Epithelial cell of esophagus (primary cell): ENCODE results near the gene UQCR10.

ENCODE experiments used
- DNase-seq: peaks from one replicate; pipeline ENCODE4 v3.0.0; 2010; ENCODE audit warnings: low read depth
- H3K4me3 ChIP-seq: 2 replicates; pipeline ENCODE4 v1.5.1; 2011; ENCODE audit warnings: mild to moderate bottlenecking, low read length, control low read depth
- TF ChIP-seq, protein P1 (sequence below): IDR thresholded peaks from 2 replicates; pipeline ENCODE4 v1.5.1; 2011; ENCODE audit warnings: low read depth, mild to moderate bottlenecking, low read length, control low read depth, inconsistent platforms; ENCODE audit not compliant: insufficient read depth; ENCODE audit errors: missing control alignments

Gene UQCR10

DNA sequence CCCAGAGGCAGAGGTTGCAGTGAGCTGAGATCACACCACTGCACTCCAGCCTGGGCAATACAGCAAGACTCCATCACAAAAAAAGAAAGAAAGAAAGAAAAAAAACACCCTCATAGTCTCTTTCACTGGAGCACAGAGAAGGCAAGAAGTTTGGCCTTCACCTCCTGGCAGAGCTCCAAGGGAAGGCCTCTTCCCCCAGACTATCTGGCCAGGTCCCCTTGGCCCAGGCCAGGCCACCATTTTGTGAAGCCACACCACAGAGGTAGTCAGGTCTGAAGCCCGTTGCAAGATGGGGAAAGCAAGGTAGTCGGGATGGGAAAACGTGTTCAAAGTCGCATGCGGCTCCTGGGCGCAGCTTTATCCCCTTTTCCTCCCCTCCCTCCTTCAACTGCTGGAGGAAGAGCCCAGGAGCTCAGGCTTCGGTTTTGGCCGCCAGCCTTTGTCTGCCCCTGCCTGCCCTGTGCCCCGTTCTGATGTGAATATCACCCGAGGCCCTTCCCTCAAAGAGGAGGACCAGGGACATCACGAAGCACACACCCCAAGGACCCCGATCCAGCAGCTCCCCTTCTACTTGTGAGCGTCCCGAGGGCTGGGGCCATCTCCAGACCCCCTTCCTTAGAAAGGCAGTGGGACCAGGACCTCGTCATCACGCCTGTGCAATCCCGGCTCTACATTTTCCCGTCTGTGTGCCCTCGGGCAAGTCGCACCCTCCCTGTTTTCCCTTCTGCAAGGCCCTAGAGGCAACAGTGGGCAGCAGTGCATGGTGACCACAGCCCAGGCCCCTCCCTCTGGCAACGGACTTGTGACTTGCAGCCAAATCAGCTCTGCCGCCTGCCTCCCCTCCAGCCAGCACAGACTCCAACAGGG lies 29.7 kb upstream of the UQCR10 start:
- no peak overlapping the region for H3K4me3 ChIP-seq
- DNase-seq = no peak
- TF ChIP-seq, protein P1, sequence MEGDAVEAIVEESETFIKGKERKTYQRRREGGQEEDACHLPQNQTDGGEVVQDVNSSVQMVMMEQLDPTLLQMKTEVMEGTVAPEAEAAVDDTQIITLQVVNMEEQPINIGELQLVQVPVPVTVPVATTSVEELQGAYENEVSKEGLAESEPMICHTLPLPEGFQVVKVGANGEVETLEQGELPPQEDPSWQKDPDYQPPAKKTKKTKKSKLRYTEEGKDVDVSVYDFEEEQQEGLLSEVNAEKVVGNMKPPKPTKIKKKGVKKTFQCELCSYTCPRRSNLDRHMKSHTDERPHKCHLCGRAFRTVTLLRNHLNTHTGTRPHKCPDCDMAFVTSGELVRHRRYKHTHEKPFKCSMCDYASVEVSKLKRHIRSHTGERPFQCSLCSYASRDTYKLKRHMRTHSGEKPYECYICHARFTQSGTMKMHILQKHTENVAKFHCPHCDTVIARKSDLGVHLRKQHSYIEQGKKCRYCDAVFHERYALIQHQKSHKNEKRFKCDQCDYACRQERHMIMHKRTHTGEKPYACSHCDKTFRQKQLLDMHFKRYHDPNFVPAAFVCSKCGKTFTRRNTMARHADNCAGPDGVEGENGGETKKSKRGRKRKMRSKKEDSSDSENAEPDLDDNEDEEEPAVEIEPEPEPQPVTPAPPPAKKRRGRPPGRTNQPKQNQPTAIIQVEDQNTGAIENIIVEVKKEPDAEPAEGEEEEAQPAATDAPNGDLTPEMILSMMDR = no peak

DNA sequence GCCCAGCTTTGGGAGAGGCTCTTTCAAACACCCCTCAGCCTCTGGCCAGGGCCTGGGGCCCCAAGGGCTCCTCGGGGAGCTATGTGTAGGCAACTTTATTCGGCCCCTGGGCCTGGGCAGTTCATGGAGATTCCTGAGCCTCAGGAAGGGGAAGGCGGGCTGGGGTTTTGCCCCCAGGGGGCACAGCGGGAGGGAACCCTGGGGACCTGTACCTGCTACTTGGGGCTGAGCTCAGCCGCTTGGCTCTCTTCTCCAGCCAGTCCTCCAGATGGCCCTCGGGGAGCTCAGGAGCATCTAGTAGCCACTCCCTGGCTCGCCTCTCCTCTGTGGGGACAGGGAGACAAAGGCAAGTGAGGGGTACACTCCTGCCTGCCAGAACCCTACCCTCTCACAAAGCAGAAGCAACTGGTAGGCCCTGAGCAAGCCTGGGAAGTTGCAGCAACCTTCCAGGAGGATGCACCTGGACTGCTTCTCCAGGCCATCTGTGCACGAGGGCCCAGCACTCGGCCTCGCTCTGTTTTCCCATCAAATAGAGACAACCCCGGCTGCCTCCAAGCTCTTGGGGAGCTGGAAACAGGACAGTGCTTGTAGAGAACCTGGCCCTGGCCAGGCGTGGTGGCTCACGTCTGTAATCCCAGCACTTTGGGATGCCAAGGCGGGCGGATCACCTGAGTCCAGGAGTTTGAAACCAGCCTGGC lies 28.9 kb upstream of the UQCR10 start:
- H3K4me3 ChIP-seq = no peak overlapping the region
- TF ChIP-seq, protein P1 = no peak
- no peak for DNase-seq

DNA sequence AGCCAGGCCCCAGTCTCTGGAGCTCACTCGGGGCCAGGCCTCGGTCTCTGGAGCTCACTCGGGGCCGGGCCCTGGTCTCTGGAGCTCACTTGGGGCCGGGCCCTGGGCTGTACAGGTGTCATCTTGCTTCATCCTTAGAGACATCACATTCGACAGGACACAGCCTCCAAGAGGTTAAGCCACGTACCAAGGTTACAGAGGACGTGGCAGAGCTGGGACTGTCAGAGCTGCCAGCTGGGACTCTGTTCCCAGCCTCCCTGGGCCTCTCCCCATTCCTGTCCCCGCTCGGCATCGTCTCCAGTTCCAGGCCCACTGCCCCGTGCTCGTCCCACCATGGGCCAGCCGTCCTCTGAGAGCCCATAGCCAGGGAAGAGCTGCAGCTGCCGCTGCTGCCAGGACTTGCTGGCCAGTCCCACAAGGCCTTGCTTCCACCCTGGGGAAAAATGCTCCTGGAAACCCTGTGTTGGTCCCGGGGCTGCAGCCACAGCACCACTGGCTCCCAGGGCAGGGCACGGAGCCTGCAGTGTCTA lies 27.8 kb upstream of the UQCR10 start:
- no peak overlapping the region for H3K4me3 ChIP-seq
- DNase-seq = no peak
- TF ChIP-seq, protein P1 = no peak

DNA sequence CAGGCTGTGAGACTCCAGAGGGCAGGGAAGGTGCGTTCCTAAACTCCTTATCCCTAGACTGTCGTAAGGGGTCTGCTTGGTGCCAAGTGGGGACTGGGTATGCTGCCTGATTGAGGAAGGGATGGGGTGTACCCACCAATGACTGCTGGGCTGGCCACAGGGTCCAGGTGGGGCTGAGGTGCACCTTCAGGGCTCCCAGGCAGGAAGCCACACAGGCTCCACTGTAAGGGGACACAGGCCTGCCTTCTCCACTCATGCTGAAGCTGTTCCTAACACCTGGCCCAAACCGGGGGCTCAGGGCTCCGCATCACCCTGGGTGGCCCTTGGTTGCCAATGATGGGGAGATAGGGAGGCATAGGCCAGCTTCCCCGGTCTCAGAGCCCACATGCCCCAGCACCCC lies 27.0 kb upstream of the UQCR10 start:
- no peak overlapping the region for H3K4me3 ChIP-seq
- no peak for DNase-seq
- TF ChIP-seq, protein P1 = no peak

DNA sequence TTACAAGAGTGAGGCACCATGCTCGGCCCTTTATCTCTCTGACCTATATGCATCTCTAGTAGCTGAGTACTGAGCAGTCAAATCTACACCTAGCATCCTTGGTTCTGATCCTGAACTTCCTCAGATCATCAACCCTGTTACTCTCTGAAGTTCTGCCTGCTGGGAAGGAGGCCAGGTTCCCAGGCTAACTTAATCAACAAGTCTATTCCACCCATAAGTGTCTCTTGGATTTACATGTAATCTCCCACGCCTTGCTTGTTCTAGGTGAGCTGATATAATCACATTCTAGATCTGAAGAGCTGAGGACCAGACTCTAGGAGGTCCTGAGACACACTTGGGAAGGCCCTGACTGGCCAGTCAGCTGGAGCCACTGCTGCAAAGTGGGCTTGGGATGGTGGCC lies 25.2 kb upstream of the UQCR10 start:
- TF ChIP-seq, protein P1 = no peak
- H3K4me3 ChIP-seq = no peak overlapping the region
- DNase-seq = no peak

DNA sequence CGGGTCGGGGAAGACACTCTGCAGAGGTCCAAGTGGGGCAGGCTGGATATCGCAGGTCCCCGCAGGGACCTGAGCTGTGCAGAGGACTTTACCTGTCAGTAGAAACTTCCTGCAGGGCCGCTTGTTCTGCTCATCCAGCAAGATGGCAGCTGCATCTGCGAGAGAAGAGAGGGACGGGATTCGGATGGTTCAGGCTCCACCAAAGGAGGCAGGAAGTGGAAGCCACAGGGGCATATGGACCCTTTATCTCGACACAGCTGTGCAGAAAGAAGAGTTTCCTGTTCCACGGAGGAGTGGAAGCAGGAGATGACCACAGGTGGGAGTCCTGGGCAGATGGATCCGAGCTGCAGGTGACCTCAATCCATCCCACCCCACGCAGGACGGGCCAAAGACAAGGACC lies 24.8 kb upstream of the UQCR10 start:
- TF ChIP-seq, protein P1 = no peak
- DNase-seq = no peak
- H3K4me3 ChIP-seq = no peak overlapping the region
